Right cardiac atrium (tissue), 5 donors: ENCODE results near the gene SHC2. TPM values are rescaled to one million over a fixed set of nuclear protein-coding genes. Genes with fewer than 3 reads are reported as not detected.

ENCODE experiments used
- ATAC-seq, 2 donors: fragments of 200-7000 bp; cut with Tn5 transposase; one replicate each; pipeline versions ENCODE4 v1.8.0 to v1.9.1; 2020; ENCODE audit warnings: moderate library complexity in 2 of 2, mild to moderate bottlenecking in 1 of 2
- DNase-seq, 3 donors: peaks; one replicate each; pipeline ENCODE4 v3.0.0-alpha.2; 2020
- H3K27ac ChIP-seq: one replicate; pipeline ENCODE4 v1.5.1; 2013; ENCODE audit warnings: mild to moderate bottlenecking, low read length, control low read depth, moderate library complexity
- H3K27me3 ChIP-seq: one replicate; pipeline ENCODE4 v1.6.1; 2013; ENCODE audit not compliant: control insufficient read depth, insufficient read depth
- H3K4me1 ChIP-seq: one replicate; pipeline ENCODE4 v1.6.1; 2013; ENCODE audit warnings: low read length; ENCODE audit not compliant: control insufficient read depth, insufficient read depth
- H3K4me3 ChIP-seq: one replicate; pipeline ENCODE4 v1.5.1; 2013; ENCODE audit warnings: low read length, control low read depth
- H3K9me3 ChIP-seq: one replicate; pipeline ENCODE4 v1.6.1; 2013; ENCODE audit warnings: low read length; ENCODE audit not compliant: control insufficient read depth
- WGBS: extraction: QIAGEN DNeasy Blood & Tissue Kit; methylation state at CpG from one replicate; pipeline ENCODE4 v1.1.7; 2013; 5-methylcytosine and 5-hydroxymethylcytosine counted together
- intact Hi-C, 4 donors: fragments of 100-400 bp; cut with DNase I; formaldehyde crosslinking; loops; one replicate each; pipeline versions ENCODE4 v1.11.0 to v1.14.0; 2022 to 2023
- polyA plus RNA-seq: library from polyadenylated mRNA; stranded (reverse); fragments of 200-250 nt; gene quantifications from one replicate; pipeline ENCODE4 v1.2.3, GENCODE V29; 2013
- total RNA-seq, 4 donors: library from RNA; stranded (reverse); fragmentation: NEBNext Ultra II Directional; extraction: Animal tissue kit (Norgen Biotek cat#: 25700); gene quantifications; one replicate each; pipeline ENCODE4 v1.2.1, GENCODE V29; 2021
- donor health status: healthy with polysubstance abuse.
- donor health status: DM: no; HTN: yes; CAD: no.
- donor health status: DM: no; HTN: no; CAD: no.
- donor health status: DM: no; HTN: yes; CAD: no; lungs with severe emphysema.
- donor health status: DM: yes; HTN: yes; CAD: no.

Gene SHC2
- total and polyA plus RNA-seq, 5 donors = 14.3 to 21.0 (median 17.7) TPM

DNA sequence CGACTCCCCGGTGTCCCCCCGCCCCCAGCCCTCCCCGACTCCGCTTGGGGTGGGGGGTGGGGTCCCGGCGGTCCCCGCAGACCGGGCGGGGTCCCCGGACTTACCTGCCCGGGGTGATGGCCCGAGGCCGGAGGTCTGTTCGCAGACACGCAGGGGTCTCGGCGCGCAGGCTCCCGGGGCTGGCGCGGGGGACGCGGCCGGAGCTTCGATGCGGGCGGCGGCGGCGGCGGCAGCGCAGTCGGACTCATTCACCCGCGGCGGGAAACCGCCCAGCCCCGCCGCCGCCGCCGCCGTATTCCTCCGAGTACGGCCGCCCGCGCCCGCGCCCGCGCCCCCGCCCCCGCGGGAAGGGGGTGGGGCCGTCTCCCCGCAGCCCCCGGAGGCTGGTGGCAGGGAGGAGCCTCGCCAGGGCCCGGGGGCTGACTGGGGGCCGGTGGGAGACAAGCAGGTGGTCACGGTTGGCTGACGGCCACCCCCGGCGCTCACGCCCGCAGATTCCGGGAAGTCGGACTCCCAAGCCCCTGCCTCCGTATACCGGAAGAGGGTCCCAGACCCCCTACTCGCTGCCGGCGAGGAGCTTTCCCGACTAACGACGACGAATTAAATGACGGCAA is 51.8 kb downstream of the SHC2 start, which contains the start of gene C2CD4C:
Gene C2CD4C (minus strand): TSS at position 246 of the 614 bp plus-strand sequence. CDS start 786 bp downstream, outside the sequence.
- no peak within 1 kb of the TSS for H3K27ac ChIP-seq
- H3K27me3 ChIP-seq = no peaks in the 10 kb centered on the region
- H3K9me3 ChIP-seq = no peaks in the 10 kb centered on the region
- peak within 1 kb of the TSS; percentile 64 for H3K4me3 ChIP-seq
- WGBS = under 1% methylated on average over 80 of the region's 80 CpGs
- ATAC-seq (peak in 1 of 2 donors; percentile 37), DNase-seq (peak in 1 of 3 donors; percentile 10)
- no peaks in the 10 kb centered on the region for H3K4me1 ChIP-seq
- intact Hi-C loops = no loop called here

GRCh38 chr19:408441-408901 is 52.4 kb downstream of the SHC2 start:
- ATAC-seq = peak in 1 of 2 donors; percentile 11
- H3K27me3 ChIP-seq = no peaks in the 10 kb centered on the region
- no peaks in the 10 kb centered on the region for H3K9me3 ChIP-seq
- intact Hi-C loops = no loop called here
- no peaks in the 10 kb centered on the region for H3K4me1 ChIP-seq
- no peak overlapping the region for H3K27ac ChIP-seq
- 3% methylated on average over 30 of the region's 30 CpGs for WGBS
- H3K4me3 ChIP-seq = peak overlapping the region; percentile 64
- no peak for DNase-seq

DNA sequence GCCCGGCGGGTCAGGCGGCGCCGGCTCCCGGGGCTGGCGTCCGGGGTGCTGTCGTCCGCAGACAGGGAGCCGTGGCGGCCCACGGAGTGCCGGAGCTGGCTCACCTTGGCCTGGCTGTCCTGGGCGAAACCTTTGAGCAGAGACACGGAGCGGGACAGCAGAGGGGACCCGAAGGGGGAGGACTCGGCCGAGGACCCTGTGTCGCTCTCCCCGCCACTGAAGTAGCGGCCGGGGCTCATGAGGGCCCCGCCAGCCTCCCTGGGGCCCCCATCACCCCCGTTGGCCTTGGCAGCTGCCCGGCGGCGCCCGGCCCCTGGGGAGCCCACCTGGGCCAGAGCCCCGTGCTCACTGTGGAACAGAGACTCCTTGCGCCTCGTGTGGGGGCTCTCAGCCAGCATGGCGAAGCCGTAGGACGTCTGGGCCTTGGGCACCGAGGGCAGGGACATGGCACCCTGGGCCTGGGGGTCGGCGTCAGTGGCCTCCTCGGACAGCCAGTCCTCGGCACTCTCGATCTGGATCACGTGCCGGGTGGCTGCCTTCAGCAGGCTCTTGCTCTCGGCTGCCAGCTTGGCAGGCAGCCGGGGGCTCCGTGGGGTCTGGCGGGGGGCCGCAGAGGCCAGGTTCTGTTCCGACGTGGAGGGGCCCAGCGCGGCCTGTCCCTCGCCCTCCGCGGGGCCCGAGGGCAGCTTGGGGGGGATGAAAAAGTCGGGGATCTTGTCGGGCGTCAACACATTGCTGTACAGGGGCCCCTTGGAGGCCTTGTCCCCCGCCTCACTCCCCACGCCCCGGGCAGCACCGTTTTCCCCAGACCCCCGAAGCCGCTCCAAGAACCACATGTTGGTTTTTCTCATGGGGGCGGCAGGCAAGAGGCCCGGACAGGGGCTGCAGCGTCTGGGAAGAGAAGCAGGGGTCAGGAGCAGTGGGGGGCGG is 53.1 kb downstream of the SHC2 start:
- peak overlapping the region; percentile 64 for H3K4me3 ChIP-seq

DNA sequence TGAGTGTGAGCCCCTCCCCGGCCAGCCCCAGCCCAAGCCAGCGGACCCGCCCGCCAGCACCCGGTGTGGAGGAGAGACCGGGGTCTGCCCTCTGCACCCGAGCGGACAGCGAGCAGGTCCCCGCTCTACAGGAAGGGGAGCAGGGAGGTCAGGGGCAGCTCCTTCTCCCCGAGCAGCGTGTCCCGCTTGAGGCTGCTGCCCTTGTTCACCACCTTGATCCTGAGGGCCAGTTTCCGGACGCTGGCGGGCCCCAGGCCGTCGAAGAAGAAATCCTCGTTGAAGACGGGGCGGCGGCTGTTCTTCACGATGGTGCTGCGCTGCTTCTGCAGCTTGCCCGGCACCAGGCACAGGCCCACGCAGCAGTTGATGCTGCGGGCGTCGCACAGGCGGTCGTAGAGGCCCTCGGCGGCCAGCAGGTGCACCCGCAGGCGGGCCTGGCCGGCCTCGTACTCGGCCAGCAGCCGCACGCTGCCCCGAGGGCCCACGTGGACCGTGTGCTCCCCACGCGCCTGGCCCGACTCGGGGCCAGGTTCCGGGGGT is 53.8 kb downstream of the SHC2 start:
- intact Hi-C loops = no loop called here
- no peak overlapping the region for H3K27ac ChIP-seq
- no peak overlapping the region for H3K4me3 ChIP-seq
- WGBS = 88% methylated on average over 48 of the region's 48 CpGs
- peak in 1 of 2 donors; percentile 14 for ATAC-seq
- H3K9me3 ChIP-seq = no peaks in the 10 kb centered on the region
- H3K4me1 ChIP-seq = no peaks in the 10 kb centered on the region
- DNase-seq = no peak
- H3K27me3 ChIP-seq = no peaks in the 10 kb centered on the region

More for the DNA sequence above, 53.1 kb downstream of the SHC2 start:
- Histone ChIP-seq H3K4me1 (no peaks in the 10 kb centered on the region), H3K27me3 (no peaks in the 10 kb centered on the region), H3K27ac (no peak overlapping the region), H3K9me3 (no peaks in the 10 kb centered on the region)
- no peak for ATAC-seq
- 72% methylated on average over 70 of the region's 70 CpGs for WGBS
- no peak for DNase-seq
- intact Hi-C loops = no loop called here

- Histone ChIP-seq H3K4me1 (no peaks in the 10 kb centered on the region), H3K27me3 (no peaks in the 10 kb centered on the region), H3K27ac (no peak overlapping the region), H3K4me3 (no peak overlapping the region), H3K9me3 (no peaks in the 10 kb centered on the region)
- no peak for ATAC-seq
- no peak for DNase-seq
- intact Hi-C loops = no loop called here
- WGBS = 66% methylated on average over 41 of the region's 41 CpGs
Observed at GRCh38 chr19:406135-406781, 54.6 kb downstream of the SHC2 start.

GRCh38 chr19:405121-405965 is 55.5 kb downstream of the SHC2 start:
- H3K4me1 ChIP-seq = no peaks in the 10 kb centered on the region
- intact Hi-C loops = no loop called here
- H3K27ac ChIP-seq = no peak overlapping the region
- WGBS = 46% methylated on average over 29 of the region's 29 CpGs
- H3K27me3 ChIP-seq = no peaks in the 10 kb centered on the region
- no peak overlapping the region for H3K4me3 ChIP-seq
- no peaks in the 10 kb centered on the region for H3K9me3 ChIP-seq
- DNase-seq (no peak), ATAC-seq (no peak)

GRCh38 chr19:403221-404027 is 57.4 kb downstream of the SHC2 start:
- no peaks in the 10 kb centered on the region for H3K27me3 ChIP-seq
- intact Hi-C loops = no loop called here
- no peak overlapping the region for H3K27ac ChIP-seq
- H3K4me3 ChIP-seq = no peak overlapping the region
- 76% methylated on average over 38 of the region's 38 CpGs for WGBS
- H3K9me3 ChIP-seq = no peaks in the 10 kb centered on the region
- no peaks in the 10 kb centered on the region for H3K4me1 ChIP-seq
- DNase-seq = peak in 2 of 3 donors; percentile 25 to 50
- no peak for ATAC-seq

DNA sequence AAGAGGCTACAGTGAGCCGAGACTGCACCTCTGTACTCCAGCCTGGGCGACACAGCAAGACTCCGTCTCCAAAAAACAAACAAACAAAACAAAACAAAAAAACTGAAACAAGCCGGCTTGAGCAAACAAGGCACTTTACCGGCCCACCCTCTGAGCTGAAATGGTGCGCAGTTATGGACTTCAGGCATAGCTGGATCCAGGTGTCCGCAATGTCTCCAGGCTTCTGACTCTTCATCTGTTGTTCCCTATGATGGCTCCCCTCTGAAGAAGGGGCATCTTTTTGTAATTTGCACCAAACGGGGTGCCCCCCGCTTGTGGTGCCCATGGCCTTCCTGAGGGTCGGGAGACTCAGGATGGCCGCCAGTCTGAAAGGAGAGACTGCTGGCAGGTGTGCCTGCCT is 58.0 kb downstream of the SHC2 start:
- Histone ChIP-seq H3K9me3 (no peaks in the 10 kb centered on the region), H3K27me3 (no peaks in the 10 kb centered on the region), H3K4me3 (no peak overlapping the region), H3K27ac (no peak overlapping the region), H3K4me1 (no peaks in the 10 kb centered on the region)
- 93% methylated on average over 11 of the region's 11 CpGs for WGBS
- DNase-seq (no peak), ATAC-seq (no peak)
- intact Hi-C loops = no loop called here

- Histone ChIP-seq H3K27ac (no peak overlapping the region), H3K9me3 (no peaks in the 10 kb centered on the region), H3K4me3 (no peak overlapping the region), H3K4me1 (no peaks in the 10 kb centered on the region), H3K27me3 (no peaks in the 10 kb centered on the region)
- DNase-seq = peak in 1 of 3 donors; percentile 21
- intact Hi-C loops = no loop called here
- WGBS = 40% methylated on average over 38 of the region's 38 CpGs
- ATAC-seq = no peak
Observed at GRCh38 chr19:401866-402511, 58.8 kb downstream of the SHC2 start.
